Sigmoid colon (tissue), 4 donors: ENCODE measurements around the gene PLSCR4.

Experiments
- CTCF ChIP-seq, 4 experiments: fragments of 450-650 bp in 3 of 4; fragments of 200-600 bp in 1 of 4; IDR thresholded peaks; one replicate each; pipeline ENCODE4 v1.5.1; 2016 to 2019; ENCODE audit warnings: antibody characterized with exemption in 4 of 4, mild to moderate bottlenecking in 3 of 4, moderate library complexity in 2 of 4
- POLR2A ChIP-seq, 2 donors: fragments of 450-650 bp; IDR thresholded peaks; one replicate each; pipeline ENCODE4 v1.6.1; 2016; ENCODE audit warnings: antibody characterized with exemption in 2 of 2, mild to moderate bottlenecking in 2 of 2, moderate library complexity in 2 of 2
- POLR2AphosphoS5 ChIP-seq, 4 donors: sonication (generic); formaldehyde crosslinking; IDR thresholded peaks; one replicate each; pipeline ENCODE4 v1.6.1; 2017; ENCODE audit warnings: antibody characterized with exemption in 4 of 4

DNA sequence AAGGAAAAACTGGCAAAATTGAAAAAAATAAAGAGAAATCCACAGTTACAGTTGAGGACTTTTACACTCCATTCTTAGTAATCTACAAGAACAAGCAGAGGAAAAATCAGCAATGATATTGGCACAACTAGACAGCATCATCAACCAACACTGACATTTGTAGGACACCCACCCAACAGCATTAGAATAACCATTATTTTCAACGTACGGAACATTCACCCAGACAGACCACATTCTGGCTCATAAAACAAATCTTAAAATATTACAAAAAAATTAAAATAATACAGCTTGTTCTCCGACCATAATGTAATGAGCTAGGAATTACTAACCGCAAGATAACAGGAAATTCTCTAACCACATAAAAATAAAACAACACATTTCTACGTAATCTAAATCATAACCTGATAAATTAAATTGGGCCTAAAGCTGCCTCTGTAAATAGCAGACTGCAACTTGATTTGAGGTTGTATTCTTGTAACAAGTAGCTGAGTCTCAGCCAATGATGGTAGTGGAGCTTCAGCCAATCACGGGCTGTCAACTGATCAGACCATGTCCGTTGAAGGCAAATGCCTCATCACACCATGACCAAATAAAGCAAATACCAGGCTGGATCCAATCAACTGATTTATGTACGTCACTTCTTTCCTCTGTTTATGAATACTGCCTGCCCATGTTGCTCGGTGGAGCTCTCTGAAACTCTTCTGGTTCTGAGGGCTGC lies 9.2 kb downstream of the PLSCR4 start:
- TF ChIP-seq CTCF (IDR thresholded peaks at IDR 0.05) = no peak
- TF ChIP-seq POLR2AphosphoS5 (IDR thresholded peaks at IDR 0.05) = no peak
- TF ChIP-seq POLR2A (IDR thresholded peaks at IDR 0.05) = no peak
